GM21786 (cell line): ENCODE data around the gene PAX2.
"Not testable (repeated sequence)": the region's sequence is repeated elsewhere in the genome, so short reads cannot be mapped to it uniquely, and the experiment has no call there.

Source experiments
- ATAC-seq: cut with Tn5 transposase; IDR thresholded peaks from one replicate; pipeline ENCODE4 v1.9.1; 2021; ENCODE audit not compliant: unreplicated experiment

Gene PAX2

DNA sequence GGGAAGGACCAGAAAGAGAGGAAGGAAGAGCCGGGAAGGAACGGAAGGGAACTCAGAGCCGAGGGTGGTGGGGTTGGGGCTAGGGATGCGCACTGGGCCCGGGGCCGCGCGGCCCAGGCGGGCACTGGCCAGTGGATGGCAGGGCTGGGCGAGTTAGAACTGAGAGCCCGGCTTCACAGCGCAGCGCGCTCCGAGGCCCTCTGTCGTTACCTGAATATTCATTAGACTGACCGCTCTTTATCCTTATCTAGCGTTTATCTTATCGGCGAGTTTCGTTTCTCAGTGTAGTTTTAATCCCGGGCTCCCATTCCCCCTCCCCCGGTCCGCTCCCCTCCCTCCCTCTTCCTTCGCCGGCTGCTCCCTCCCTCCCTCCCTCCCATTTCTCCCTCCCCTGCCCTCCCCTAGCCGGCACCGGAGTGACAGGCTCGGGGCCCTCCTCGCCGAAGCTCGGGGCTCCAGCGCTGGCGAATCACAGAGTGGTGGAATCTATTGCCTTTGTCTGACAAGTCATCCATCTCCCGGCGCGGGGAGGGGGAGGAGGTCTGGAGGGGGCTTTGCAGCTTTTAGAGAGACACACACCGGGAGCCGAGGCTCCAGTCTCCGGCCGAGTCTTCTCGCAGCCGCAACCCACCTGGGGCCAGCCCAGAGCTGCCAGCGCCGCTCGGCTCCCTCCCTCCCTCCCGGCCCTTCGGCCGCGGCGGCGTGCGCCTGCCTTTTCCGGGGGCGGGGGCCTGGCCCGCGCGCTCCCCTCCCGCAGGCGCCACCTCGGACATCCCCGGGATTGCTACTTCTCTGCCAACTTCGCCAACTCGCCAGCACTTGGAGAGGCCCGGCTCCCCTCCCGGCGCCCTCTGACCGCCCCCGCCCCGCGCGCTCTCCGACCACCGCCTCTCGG, at the start of gene PAX2:
Gene PAX2 (plus strand): TSS at position 596 of the 895 bp plus-strand sequence. CDS start 679 bp downstream, outside the sequence.
- no peak for ATAC-seq

- no peak for ATAC-seq
Measured at GRCh38 chr10:100696477-100696901, 48.9 kb upstream of the PAX2 start.

DNA sequence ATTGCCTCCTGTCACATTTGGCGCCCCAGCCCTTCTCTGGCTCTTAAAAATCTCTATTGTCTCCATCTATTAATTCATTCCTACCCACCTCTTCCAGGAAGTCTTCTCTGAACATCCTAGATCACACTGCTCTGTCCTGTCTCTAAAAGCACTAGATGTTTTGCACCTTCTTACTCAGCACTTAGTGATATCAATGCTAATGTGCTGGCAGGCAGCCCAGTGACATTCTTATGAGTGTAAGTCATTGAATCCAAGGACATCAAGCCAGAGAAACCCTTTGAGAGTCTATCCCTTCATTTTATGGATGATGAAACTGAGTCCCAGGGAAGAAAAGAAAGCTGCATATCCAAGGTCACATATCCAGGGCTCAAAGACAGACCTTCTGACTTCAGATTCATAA, 48.3 kb upstream of the PAX2 start:
- ATAC-seq: no peak

- no peak for ATAC-seq
Measured at GRCh38 chr10:100697631-100698030, 47.8 kb upstream of the PAX2 start.

- ATAC-seq: not testable (repeated sequence)
Measured at GRCh38 chr10:100701704-100702103, 43.7 kb upstream of the PAX2 start.

- ATAC-seq: no peak
Measured at GRCh38 chr10:100705139-100705538, 40.2 kb upstream of the PAX2 start.

GRCh38 chr10:100707261-100707848, 38.0 kb upstream of the PAX2 start:
- ATAC-seq: no peak

DNA sequence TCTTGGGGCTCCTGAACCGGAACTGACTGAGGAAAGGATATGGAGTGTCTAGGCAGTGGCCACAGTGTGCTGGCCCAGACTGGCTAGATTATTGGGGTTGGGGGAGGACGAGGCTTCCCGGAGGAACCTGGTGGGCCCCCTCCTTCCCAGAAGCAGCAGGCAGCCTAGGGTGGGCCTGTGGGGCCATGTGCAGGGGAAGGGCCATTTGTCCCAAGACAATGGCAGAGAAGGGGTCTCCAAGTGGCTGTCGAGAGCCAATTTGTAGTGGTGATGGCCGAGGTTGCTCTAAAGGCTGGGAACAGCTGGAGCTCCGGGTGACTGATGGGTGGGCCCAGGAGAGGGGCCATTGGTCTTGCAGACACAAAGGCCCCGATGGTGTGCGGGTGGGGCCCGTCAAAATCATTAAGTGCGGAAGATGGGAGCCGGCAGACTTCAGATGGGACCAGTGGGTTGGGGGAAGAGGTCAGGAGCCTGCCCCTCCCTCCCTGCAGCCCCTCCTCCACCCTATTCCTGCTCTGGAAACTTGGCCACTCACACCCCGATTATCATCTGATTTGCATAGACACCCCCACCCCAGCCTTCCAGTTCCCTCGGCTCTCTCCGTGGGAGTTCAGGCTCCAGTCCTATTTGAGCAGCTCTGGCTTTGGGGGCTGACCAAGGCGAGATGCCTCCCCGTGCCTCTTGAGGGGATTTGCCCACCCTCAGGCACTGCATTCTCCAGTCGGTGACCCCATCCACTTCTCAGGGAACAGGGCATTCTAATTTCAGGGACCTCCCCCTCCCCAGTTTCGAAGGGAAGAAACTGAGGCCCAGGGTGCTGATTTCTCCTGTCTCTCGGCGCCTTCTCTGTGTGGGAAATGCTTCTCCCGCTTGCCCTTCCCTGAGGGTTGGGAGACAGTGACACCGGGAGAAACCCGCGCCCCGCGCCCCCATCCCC, 36.0 kb upstream of the PAX2 start:
- ATAC-seq: no peak

DNA sequence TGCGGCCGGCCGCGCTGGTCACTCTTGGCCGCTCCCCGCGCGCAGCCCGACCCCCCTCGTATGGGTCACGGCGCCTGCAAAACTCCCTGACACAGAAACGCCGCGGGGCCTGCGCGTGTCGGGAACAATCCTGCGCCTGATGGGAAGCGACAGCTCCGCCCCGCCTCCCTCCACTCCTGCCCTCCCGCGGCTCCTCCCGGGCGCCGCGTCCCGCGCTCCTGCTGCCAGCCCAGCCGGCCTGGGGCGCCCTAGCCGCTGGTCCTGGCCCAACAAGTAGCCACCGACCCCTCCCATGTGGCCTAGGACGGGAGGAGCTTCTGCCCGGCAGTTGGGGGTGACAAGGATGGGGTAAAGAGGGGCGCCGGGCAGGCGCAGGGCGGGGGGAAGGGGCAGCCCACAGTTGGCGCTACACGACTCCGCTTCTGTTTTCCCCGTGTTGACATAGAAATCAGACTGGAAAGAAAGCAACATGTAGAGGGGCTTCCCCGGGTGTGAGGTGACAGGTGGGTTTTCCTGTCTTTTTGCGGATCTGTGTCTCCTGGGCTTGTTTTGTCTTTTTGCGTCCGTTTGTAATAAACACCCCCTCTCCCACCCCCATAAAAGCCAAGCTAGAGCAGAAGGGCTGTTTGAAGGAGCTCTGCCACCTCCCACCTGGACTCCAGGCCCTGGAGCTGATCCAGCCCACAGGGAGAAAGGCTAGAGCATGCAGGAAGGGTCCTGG, 35.1 kb upstream of the PAX2 start:
- no peak for ATAC-seq

DNA sequence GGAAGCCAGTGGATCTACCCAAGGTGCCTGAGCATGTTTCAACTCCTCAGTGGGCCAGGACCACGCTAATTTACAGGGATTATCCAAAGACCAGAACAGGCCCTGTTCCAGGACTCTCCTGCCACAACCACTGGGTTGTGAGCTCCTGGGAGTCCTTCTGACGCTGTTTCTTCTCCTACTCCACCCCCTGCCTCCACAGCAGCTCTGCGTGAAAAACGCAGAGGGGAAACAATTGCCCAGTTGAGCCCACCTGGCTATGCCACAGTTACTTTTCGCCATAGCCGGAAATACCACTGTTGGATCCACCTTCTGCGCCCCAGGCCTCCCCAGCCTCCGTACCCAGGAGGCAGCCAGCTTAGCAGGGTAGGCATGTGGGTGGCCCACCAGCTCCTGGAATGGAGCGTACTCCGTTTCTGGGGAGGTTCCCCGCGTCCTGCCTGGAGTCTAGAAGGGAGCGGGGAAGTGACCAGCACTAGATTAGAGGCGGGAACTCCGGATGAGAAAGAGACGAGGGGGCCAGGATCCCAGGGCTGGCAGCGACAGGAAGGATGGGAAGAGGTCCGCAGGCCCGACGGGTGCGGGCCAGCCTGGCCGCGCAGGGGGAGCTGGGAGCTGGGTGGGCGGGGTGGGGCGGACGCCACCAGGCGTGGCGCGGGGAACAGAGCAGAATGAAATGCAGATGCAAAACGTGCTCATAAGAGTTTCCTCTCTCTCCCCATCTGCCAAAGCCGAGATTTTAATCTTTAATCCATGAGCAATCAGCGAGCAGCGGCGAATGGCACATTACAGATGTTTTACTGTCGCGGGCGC, 32.1 kb upstream of the PAX2 start:
- ATAC-seq: no peak

DNA sequence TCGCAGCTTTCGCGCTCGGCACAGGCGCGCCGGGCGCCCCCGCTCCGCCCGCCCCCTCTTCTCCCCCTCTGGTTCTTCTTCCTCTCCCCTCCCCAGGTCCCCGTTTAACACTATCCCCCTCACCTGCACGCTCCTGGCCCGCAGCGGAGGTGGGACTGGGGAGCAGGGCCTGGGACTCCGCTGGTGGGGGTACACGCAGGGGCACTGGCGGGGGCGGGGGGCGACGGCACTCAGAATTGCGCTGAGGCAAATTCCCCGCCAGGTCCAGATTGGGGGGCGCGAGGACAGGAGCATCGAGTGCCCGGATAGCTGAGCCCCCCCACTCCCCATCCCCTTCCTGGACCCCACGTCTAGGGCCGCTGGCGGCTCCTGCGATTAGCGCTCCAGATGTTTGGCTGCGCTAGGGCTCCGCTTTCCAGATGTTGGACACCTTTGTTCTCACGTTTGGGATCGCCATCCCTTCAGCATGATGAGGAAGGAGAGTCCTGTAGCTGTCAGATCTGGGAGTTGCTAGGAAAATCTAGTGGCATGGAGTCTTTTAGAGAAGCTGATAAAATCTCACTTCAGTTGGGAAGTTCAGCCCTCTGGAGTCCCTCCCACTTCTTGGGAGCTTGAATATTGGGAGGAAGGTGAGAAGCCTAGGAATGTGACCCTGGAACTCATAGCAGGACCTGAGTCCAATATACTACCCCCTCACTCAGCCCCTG, 31.4 kb upstream of the PAX2 start:
- no peak for ATAC-seq

- no peak for ATAC-seq
Measured at GRCh38 chr10:100714566-100714950, 30.8 kb upstream of the PAX2 start.

DNA sequence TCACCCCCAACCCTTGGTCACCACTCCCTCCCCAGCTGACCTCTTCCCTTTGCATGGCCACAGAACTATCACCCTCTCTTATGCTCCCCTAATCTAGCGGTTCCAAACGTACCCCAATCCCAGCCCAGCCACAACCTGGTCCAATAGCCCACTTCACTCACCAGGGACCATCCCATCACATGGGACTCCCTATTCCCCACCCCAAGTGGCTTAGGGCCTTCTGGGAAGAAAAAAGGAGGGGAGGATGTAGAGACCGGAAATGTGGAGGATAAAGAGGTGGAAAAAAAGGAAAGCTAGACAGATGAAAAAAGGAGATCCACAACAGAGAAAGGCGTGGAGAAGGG, 30.3 kb upstream of the PAX2 start:
- no peak for ATAC-seq

DNA sequence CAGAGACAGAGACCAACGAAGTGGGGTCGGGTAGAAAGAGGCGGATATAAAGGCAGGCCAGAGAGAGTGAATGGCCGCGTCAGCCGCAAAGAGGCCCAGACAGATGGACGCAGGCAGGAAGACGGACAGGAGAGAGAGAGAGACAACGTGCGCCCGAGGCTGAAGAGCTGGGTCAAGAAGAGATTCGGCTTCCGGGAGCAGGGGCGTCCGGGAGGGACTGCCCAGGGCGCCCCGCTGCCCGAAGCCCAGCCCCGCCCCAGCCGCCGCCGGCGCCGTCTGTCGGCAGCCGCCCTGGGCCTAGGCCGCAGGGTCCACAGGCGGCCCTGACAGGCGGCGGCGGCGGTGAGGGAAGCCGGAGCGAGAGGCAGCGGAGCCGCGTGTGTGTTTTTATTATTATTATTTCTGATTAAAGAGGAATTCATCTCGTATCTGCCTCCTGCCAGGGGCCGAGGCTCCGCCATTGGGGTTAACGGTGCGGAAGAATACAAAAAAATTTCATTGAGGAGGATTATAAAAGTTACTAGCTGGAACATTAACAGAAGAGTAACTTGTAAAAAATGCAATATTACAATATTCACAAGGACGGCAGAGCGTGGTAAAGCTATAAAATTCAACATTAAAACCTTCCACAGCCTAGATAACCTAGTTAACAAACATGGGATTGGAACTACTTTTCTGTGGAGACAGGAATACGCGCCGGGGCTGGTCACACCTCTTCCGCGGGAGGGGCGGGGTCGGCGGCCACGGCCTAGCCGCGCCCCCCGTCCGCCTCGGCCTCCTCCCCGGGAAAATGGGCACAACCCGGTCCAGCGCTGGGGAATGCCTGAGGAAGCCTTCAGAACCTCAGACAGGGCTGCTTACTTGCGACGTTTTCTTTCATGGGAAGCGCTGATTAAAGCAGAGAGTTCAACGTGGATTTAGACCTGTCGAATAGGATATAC, 29.7 kb upstream of the PAX2 start:
- ATAC-seq: no peak

- ATAC-seq: no peak
Measured at GRCh38 chr10:100717166-100717565, 28.2 kb upstream of the PAX2 start.

DNA sequence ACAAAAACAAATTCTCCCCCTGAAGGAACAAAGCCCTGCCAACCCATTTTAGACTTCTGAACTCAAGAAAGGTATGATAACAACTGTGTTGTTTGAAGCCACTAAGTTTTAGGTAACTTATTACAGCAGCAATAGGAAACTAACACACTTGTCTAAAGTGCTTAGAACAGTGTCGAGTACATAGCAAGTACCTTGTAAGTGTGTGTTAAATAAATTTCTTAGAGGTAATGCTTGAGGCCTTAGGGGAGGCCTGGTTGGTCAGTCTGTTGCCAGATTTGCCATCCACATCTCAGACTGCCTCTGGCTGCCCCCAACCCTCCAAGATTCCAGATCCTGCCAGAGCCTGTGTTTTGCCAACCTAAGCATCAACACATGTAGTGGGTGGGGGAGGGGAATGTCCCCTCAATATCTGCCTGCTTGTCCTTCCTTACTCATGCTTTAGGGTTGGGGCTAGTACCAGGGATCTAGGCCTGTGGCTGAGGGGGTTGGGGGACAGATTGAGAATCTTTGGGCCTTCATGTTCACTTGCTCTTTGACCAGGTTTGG, 27.1 kb upstream of the PAX2 start:
- ATAC-seq: no peak

DNA sequence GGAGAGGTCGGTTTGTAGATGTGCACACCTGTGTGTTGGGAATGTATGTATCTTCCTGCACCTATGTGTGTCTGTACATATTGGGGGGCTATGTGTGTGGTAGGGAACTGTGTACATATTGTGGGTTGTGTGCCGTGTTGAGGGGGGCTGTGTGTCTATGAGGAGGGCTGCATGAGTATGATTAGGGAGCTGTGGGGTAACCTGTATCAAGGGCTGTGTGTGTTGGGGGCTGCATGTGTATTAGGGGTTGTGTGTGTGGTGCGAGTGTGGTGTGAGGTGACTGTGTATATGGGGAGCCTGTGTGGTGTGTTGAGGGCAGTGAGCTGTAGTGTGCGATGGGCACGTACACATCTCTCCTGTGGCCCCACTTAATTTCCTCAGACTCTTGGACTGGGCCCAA, 22.2 kb upstream of the PAX2 start:
- no peak for ATAC-seq
